Right renal cortex interstitium (tissue), 3 donors: ENCODE data around the gene EPS8L3. TPM values are rescaled to one million over a fixed set of nuclear protein-coding genes. Genes with fewer than 3 reads are reported as not detected.
"Not testable (repeated sequence)": the region's sequence is repeated elsewhere in the genome, so short reads cannot be mapped to it uniquely, and the experiment has no call there.

Experiments
- DNase-seq, 3 donors: peaks; one replicate each; pipeline ENCODE4 v3.0.0-alpha.2; 2013; ENCODE audit warnings: low read depth in 3 of 3, low spot score in 2 of 3
- polyA plus RNA-seq, 3 donors: library from polyadenylated mRNA; unstranded; fragments of 120-200 nt; gene quantifications; one replicate each; pipeline ENCODE4 v1.2.1, GENCODE V29; 2013; ENCODE audit not compliant: insufficient read length in 3 of 3

EPS8L3 gene
- polyA plus RNA-seq, 3 donors: 0.12 to 0.56 (median 0.28) TPM

GRCh38 chr1:109716570-109717090 lies 47.1 kb downstream of the EPS8L3 start:
- no peak for DNase-seq

GRCh38 chr1:109716121-109716520 lies 47.6 kb downstream of the EPS8L3 start:
- no peak for DNase-seq

GRCh38 chr1:109714661-109715372 lies 48.9 kb downstream of the EPS8L3 start:
- DNase-seq: no peak

- DNase-seq: no peak
Observed at GRCh38 chr1:109713636-109714035, 50.1 kb downstream of the EPS8L3 start.

- DNase-seq: no peak
Observed at GRCh38 chr1:109712321-109712864, 51.3 kb downstream of the EPS8L3 start.

- not testable (repeated sequence) for DNase-seq
Observed at GRCh38 chr1:109711593-109712320, 52.0 kb downstream of the EPS8L3 start, which contains the start of gene GSTM5. Gene GSTM5, plus strand, starts transcription at chr1:109712251. Its CDS starts 62 bp downstream, at chr1:109712313.

GRCh38 chr1:109709822-109710221 lies 53.9 kb downstream of the EPS8L3 start:
- DNase-seq: not testable (repeated sequence)

- not testable (repeated sequence) for DNase-seq
Observed at GRCh38 chr1:109708949-109709348, 54.8 kb downstream of the EPS8L3 start.

- DNase-seq: no peak
Observed at GRCh38 chr1:109705411-109705810, 58.3 kb downstream of the EPS8L3 start.

- DNase-seq: no peak
Observed at GRCh38 chr1:109704173-109704572, 59.5 kb downstream of the EPS8L3 start.

GRCh38 chr1:109702940-109703339 lies 60.8 kb downstream of the EPS8L3 start:
- not testable (repeated sequence) for DNase-seq

Other genes starting within 250 kb of the EPS8L3 start
- gene GPR61, start 224.1 kb downstream of the EPS8L3 start, polyA plus RNA-seq: 1 to 10 TPM in 2 of 3 donors, under 1 TPM in 1; 0.87 to 1.2 (median 1.1) TPM
- 10 to 100 TPM; 12.5 to 13.8 (median 13.5) TPM for gene GNAI3, start 215.3 kb downstream of the EPS8L3 start, polyA plus RNA-seq
- gene GNAT2, start 144.3 kb downstream of the EPS8L3 start, polyA plus RNA-seq: not detected
- 10 to 100 TPM; 39.9 to 44.7 (median 40.8) TPM for gene AMPD2, start 144.1 kb downstream of the EPS8L3 start, polyA plus RNA-seq
- gene GSTM4, start 107.8 kb downstream of the EPS8L3 start, polyA plus RNA-seq: 10 to 100 TPM; 57.7 to 69.9 (median 61.7) TPM
- gene GSTM2, start 95.9 kb downstream of the EPS8L3 start, polyA plus RNA-seq: 100 to 1,000 TPM; 150 to 219 (median 178) TPM
- 100 to 1,000 TPM in 1 of 3 donors, 1 to 10 TPM in 2; 3.2 to 118 (median 3.3) TPM for gene GSTM1, start 76.1 kb downstream of the EPS8L3 start, polyA plus RNA-seq
- gene GSTM5, start 51.7 kb downstream of the EPS8L3 start, polyA plus RNA-seq: 10 to 100 TPM; 29.0 to 60.4 (median 38.6) TPM
- gene GSTM3, start 22.9 kb downstream of the EPS8L3 start, polyA plus RNA-seq: 100 to 1,000 TPM; 227 to 298 (median 295) TPM
- 1 to 10 TPM; 6.8 to 8.1 (median 7.9) TPM for gene CSF1, start 146.9 kb upstream of the EPS8L3 start, polyA plus RNA-seq
- gene AHCYL1, start 220.8 kb upstream of the EPS8L3 start, polyA plus RNA-seq: 100 to 1,000 TPM; 120 to 126 (median 126) TPM